ENCODE results near the gene NAGPA.
A peak's percentile ranks its signal among the peaks of the same experiment; 100 is the strongest.

Gene NAGPA

DNA sequence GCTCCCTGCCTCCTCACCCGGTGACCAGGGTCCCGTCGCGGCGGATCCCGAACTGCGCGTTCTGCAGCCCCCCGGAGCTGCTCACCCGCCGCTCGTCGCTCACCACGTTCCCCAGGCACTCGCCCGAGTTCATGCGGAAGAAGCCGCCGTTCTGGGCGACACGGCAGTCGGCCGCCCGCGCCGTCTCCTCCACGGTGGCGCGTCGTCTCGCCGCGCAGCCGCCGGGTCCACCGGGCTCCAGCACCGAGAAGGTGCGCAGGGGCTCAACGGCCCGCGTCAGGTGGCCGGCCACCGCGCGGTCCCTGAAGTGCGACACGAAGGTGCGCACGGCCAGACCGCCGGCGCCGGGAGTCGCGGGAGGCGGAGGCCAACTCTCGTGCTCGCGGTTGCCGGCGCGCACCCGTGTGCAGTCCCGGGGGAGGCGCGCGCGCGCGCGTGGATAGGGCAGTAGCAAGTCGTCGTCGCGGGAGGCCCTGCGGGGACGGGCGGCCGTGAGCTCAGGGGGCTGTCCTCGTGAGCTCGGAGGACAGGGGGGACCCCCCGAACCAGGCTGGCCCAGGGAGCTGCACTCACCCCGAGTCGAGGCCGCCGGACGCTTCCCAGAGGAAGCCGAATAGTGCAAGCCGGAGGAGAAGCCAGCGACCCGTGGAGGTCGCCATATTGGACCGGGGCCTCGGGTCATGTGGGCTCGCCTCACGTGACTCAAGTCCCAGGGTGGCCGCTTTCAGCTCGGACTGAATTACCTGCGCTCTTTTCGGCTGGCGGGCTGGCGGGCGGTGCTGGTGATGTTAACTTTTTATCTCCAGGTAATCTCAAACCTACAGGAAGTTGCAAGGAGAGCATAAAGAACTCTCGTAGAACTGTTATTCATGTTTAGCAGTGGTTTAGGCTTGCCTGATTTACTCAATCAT, at the start of gene NAGPA:
TSS of gene NAGPA (minus strand) at position 680 of the 911 bp plus-strand sequence. CDS start at position 659, 21 bp downstream.
- TF ChIP-seq, protein P1, sequence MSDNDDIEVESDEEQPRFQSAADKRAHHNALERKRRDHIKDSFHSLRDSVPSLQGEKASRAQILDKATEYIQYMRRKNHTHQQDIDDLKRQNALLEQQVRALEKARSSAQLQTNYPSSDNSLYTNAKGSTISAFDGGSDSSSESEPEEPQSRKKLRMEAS (IDR thresholded peaks at IDR 0.05) = peak; percentile 78
- TF ChIP-seq USF1 (IDR thresholded peaks at IDR 0.05) = peak; percentile 100
- TF ChIP-seq FOXM1 (IDR thresholded peaks at IDR 0.05; ENCODE audit: borderline replicate concordance, low read depth) = peak; percentile 22; the same call in 1 of the 2 replicates
- TF ChIP-seq EP300 (IDR thresholded peaks at IDR 0.05; ENCODE audit: borderline replicate concordance) = peak; percentile 50; the same call in 1 of the 2 replicates
- TF ChIP-seq TEAD4 (IDR thresholded peaks at IDR 0.05) = no peak
- TF ChIP-seq, protein P2, sequence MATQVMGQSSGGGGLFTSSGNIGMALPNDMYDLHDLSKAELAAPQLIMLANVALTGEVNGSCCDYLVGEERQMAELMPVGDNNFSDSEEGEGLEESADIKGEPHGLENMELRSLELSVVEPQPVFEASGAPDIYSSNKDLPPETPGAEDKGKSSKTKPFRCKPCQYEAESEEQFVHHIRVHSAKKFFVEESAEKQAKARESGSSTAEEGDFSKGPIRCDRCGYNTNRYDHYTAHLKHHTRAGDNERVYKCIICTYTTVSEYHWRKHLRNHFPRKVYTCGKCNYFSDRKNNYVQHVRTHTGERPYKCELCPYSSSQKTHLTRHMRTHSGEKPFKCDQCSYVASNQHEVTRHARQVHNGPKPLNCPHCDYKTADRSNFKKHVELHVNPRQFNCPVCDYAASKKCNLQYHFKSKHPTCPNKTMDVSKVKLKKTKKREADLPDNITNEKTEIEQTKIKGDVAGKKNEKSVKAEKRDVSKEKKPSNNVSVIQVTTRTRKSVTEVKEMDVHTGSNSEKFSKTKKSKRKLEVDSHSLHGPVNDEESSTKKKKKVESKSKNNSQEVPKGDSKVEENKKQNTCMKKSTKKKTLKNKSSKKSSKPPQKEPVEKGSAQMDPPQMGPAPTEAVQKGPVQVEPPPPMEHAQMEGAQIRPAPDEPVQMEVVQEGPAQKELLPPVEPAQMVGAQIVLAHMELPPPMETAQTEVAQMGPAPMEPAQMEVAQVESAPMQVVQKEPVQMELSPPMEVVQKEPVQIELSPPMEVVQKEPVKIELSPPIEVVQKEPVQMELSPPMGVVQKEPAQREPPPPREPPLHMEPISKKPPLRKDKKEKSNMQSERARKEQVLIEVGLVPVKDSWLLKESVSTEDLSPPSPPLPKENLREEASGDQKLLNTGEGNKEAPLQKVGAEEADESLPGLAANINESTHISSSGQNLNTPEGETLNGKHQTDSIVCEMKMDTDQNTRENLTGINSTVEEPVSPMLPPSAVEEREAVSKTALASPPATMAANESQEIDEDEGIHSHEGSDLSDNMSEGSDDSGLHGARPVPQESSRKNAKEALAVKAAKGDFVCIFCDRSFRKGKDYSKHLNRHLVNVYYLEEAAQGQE (IDR thresholded peaks at IDR 0.05; ENCODE audit: low read depth) = no peak
- TF ChIP-seq TAF1 (IDR thresholded peaks at IDR 0.05; ENCODE audit: low read depth) = peak; percentile 91
- no peak for TF ChIP-seq RAD21 (IDR thresholded peaks at IDR 0.05; ENCODE audit: low read depth)
- TF ChIP-seq EGR1 (IDR thresholded peaks at IDR 0.05) = 0 out of 2 replicates have a peak, but pooled peaks have one; percentile 26
- TF ChIP-seq YY1 (IDR thresholded peaks at IDR 0.05; ENCODE audit: low read depth) = peak; percentile 99
- TF ChIP-seq TCF12 (IDR thresholded peaks at IDR 0.05; ENCODE audit: low read depth) = peak; percentile 73
- no peak; the same call in 1 of the 2 replicates for TF ChIP-seq CEBPB (IDR thresholded peaks at IDR 0.05)
- peak; percentile 30; the same call in 1 of the 2 replicates for TF ChIP-seq NFIC (IDR thresholded peaks at IDR 0.05)
- no peak for TF ChIP-seq ZBTB7A (IDR thresholded peaks at IDR 0.05; ENCODE audit: low read depth)
- TF ChIP-seq CREB1 (IDR thresholded peaks at IDR 0.05; ENCODE audit: low read depth) = no peak

DNA sequence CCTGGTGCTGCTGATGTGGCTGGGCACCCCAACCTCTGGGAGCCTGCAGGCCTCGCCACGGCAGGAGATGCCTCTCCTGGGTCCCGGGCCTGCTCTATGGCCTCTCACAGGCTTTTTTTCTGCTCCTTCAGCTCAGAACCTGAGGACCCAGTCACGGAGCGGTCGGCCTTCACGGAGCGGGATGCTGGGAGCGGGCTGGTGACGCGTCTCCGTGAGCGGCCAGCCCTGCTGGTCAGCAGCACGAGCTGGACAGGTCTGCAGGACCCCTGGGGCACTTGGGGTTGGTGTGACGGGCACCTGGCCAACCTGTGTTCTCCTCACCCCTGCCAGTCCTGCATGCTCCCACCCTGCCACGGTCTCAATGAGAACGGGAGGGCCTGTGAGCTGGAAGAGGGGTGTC, 44.9 kb upstream of the NAGPA start:
- TF ChIP-seq TCF12 (IDR thresholded peaks at IDR 0.05; ENCODE audit: low read depth) = no peak
- TF ChIP-seq USF1 (IDR thresholded peaks at IDR 0.05) = no peak
- TF ChIP-seq CREB1 (IDR thresholded peaks at IDR 0.05; ENCODE audit: low read depth) = no peak
- TF ChIP-seq TAF1 (IDR thresholded peaks at IDR 0.05; ENCODE audit: low read depth) = no peak
- TF ChIP-seq FOXM1 (IDR thresholded peaks at IDR 0.05; ENCODE audit: borderline replicate concordance, low read depth) = no peak
- no peak for TF ChIP-seq ZBTB7A (IDR thresholded peaks at IDR 0.05; ENCODE audit: low read depth)
- no peak for TF ChIP-seq CEBPB (IDR thresholded peaks at IDR 0.05)
- no peak for TF ChIP-seq RAD21 (IDR thresholded peaks at IDR 0.05; ENCODE audit: low read depth)
- no peak for TF ChIP-seq NFIC (IDR thresholded peaks at IDR 0.05)
- no peak for TF ChIP-seq EP300 (IDR thresholded peaks at IDR 0.05; ENCODE audit: borderline replicate concordance)
- TF ChIP-seq, protein P1 (IDR thresholded peaks at IDR 0.05) = no peak
- TF ChIP-seq, protein P2 (IDR thresholded peaks at IDR 0.05; ENCODE audit: low read depth) = no peak

- TF ChIP-seq NFIC (IDR thresholded peaks at IDR 0.05) = no peak
- TF ChIP-seq, protein P2 (IDR thresholded peaks at IDR 0.05; ENCODE audit: low read depth) = no peak
- TF ChIP-seq TCF12 (IDR thresholded peaks at IDR 0.05; ENCODE audit: low read depth) = no peak
- TF ChIP-seq ZBTB7A (IDR thresholded peaks at IDR 0.05; ENCODE audit: low read depth) = no peak
These were observed 43.6 kb upstream of the NAGPA start for GRCh38 chr16:5077304-5077703.

- TF ChIP-seq, protein P2 (IDR thresholded peaks at IDR 0.05; ENCODE audit: low read depth) = no peak
- no peak for TF ChIP-seq EP300 (IDR thresholded peaks at IDR 0.05; ENCODE audit: borderline replicate concordance)
- no peak for TF ChIP-seq FOXM1 (IDR thresholded peaks at IDR 0.05; ENCODE audit: borderline replicate concordance, low read depth)
- no peak for TF ChIP-seq CREB1 (IDR thresholded peaks at IDR 0.05; ENCODE audit: low read depth)
- no peak for TF ChIP-seq TEAD4 (IDR thresholded peaks at IDR 0.05)
- TF ChIP-seq NFIC (IDR thresholded peaks at IDR 0.05) = no peak
- TF ChIP-seq, protein P1 (IDR thresholded peaks at IDR 0.05) = no peak
- TF ChIP-seq ZBTB7A (IDR thresholded peaks at IDR 0.05; ENCODE audit: low read depth) = no peak
- TF ChIP-seq EGR1 (IDR thresholded peaks at IDR 0.05) = no peak
- no peak for TF ChIP-seq USF1 (IDR thresholded peaks at IDR 0.05)
- TF ChIP-seq TAF1 (IDR thresholded peaks at IDR 0.05; ENCODE audit: low read depth) = no peak
- no peak for TF ChIP-seq RAD21 (IDR thresholded peaks at IDR 0.05; ENCODE audit: low read depth)
- TF ChIP-seq YY1 (IDR thresholded peaks at IDR 0.05; ENCODE audit: low read depth) = no peak
These were observed 41.9 kb upstream of the NAGPA start for GRCh38 chr16:5075637-5076036.

Measured in Ishikawa (cell line).